Lower lobe of right lung (tissue), 2 donors: Measurements from ENCODE around the gene TBC1D8. TPM values are rescaled to one million over a fixed set of nuclear protein-coding genes. Genes with fewer than 3 reads are reported as not detected.

Experiments
- ATAC-seq, 2 donors: fragments of 200-7000 bp; cut with Tn5 transposase; one replicate each; pipeline ENCODE4 v1.9.1; 2020 to 2022; ENCODE audit warnings: mild to moderate bottlenecking in 2 of 2, moderate library complexity in 2 of 2
- DNase-seq: peaks from one replicate; pipeline ENCODE4 v3.0.0-alpha.2; 2020
- H3K27ac ChIP-seq: fragments of 200-600 bp; one replicate; pipeline ENCODE4 v1.8.0; 2022
- H3K27me3 ChIP-seq: fragments of 200-600 bp; one replicate; pipeline ENCODE4 v1.8.0; 2022; ENCODE audit warnings: low read depth
- H3K36me3 ChIP-seq: fragments of 200-600 bp; one replicate; pipeline ENCODE4 v1.8.0; 2022; ENCODE audit warnings: mild to moderate bottlenecking
- H3K4me1 ChIP-seq: fragments of 200-600 bp; one replicate; pipeline ENCODE4 v1.8.0; 2022
- H3K4me3 ChIP-seq: fragments of 200-600 bp; one replicate; pipeline ENCODE4 v1.8.0; 2022; ENCODE audit warnings: mild to moderate bottlenecking
- H3K9me3 ChIP-seq: fragments of 200-600 bp; one replicate; pipeline ENCODE4 v1.8.0; 2022
- CTCF ChIP-seq: fragments of 200-600 bp; IDR thresholded peaks from one replicate; pipeline ENCODE4 v1.8.0; 2022; ENCODE audit warnings: antibody characterized with exemption, mild to moderate bottlenecking
- intact Hi-C: fragments of 100-400 bp; cut with DNase I; formaldehyde crosslinking; loops from one replicate; pipeline ENCODE4 v1.11.0; 2022
- total RNA-seq: library from RNA; stranded (reverse); fragmentation: NEBNext Ultra II Directional; extraction: Animal tissue kit (Norgen Biotek cat#: 25700); gene quantifications from one replicate; pipeline ENCODE4 v1.2.1, GENCODE V29; 2021
- donor health status: DM: no; HTN: yes; CAD: no; lungs with severe emphysema.

The TBC1D8 gene
- total RNA-seq, 1 donor from 2014 or later, result 30.2 TPM

- peaks cover 4% of the 10 kb centered on the region for H3K4me1 ChIP-seq
- no peak overlapping the region for H3K27ac ChIP-seq
- H3K4me3 ChIP-seq, result no peak overlapping the region
- ATAC-seq (no peak), DNase-seq (no peak)
- H3K9me3 ChIP-seq, result no peaks in the 10 kb centered on the region
- intact Hi-C loops, result no loop called here
- H3K36me3 ChIP-seq, result peaks cover 71% of the 10 kb centered on the region
- no peaks in the 10 kb centered on the region for H3K27me3 ChIP-seq
- no peak for TF ChIP-seq CTCF
Measured at GRCh38 chr2:101012054-101012705, 139.0 kb downstream of the TBC1D8 start.

- TF ChIP-seq CTCF, result no peak
- H3K4me1 ChIP-seq, result peaks cover 4% of the 10 kb centered on the region
- H3K9me3 ChIP-seq, result no peaks in the 10 kb centered on the region
- no peak overlapping the region for H3K27ac ChIP-seq
- DNase-seq, result no peak
- H3K27me3 ChIP-seq, result no peaks in the 10 kb centered on the region
- intact Hi-C loops, result no loop called here
- ATAC-seq, result no peak
- peaks cover 81% of the 10 kb centered on the region for H3K36me3 ChIP-seq
- no peak overlapping the region for H3K4me3 ChIP-seq
Measured at GRCh38 chr2:101011152-101011551, 140.0 kb downstream of the TBC1D8 start.

DNA sequence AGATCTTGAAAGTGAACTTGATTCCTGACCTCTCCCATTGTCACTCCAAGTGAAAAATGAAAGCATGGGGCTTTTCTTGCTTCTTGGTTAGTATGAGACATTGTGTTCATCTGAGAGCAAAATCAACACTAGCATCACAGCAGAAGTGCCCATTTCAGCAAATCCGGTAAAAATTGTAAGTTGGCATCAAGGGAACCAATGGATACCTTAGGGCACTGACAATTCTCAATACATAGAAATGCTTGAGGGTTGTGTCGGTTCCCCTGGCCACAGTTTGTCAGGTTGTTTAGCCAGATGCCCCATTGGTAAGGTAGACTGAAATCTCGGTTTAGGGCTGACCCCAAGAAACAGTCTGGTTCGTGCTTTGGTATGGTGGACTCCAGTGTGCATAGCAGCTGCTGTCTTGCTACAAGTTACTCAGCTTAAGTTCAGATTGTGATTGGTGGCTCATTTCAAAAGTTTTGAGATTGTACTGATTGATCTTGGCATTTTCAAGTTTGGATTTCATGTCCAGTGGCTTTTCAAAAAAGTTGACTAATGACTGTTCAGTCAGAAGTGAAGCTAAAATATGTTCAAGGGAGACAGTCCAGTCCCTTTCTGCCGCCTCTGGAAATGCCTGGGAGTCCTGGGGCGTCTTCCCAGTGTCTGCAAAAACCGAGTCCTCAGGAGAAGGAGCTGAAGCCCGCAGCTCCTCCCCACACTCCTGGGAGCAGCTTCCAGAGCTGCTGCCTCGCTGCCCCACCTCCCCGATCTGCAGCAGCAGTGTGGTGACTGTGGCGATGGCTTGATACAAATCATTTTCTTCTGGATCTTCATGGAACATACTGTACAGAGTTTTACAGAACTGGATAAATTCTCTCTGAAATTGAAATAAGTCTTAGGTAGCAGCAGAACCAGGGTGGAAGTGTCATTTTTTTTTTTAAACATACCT, 143.5 kb downstream of the TBC1D8 start:
- Histone ChIP-seq H3K4me1 (peaks cover 21% of the 10 kb centered on the region), H3K4me3 (no peak overlapping the region), H3K36me3 (peaks cover 93% of the 10 kb centered on the region), H3K9me3 (no peaks in the 10 kb centered on the region), H3K27ac (no peak overlapping the region), H3K27me3 (no peaks in the 10 kb centered on the region)
- DNase-seq, result no peak
- no peak for TF ChIP-seq CTCF
- no peak for ATAC-seq
- intact Hi-C loops, result no loop called here

DNA sequence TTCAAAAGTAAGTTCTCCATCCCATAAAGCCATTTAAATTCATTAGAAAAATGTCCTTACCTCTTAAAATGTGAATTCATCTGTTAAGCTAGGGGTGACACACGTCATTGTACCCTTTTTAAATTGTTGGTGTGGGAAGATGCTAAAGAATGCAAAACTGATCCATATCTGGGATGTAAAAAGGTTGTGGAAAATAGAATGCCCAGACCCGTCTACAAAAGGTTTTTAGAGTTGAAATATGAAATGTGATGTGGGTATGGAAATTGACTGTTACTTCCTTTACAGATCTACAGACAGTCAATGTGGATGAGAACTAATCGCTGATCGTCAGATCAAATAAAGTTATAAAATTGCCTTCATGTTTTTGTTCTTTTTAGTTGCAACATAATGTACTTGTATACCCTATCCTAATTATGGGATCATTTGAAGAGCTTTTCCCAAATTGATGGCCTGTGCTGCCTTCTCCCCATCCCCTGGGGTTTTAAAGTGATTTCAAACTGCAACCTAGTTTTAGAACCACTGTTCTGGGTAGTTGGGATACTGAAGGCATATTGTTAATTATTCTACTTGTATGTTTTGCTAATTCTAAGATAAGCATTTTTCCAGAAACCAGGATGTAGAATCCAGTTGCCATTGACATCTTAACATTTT, 145.0 kb downstream of the TBC1D8 start:
- Histone ChIP-seq H3K4me1 (peaks cover 22% of the 10 kb centered on the region), H3K36me3 (peaks cover 79% of the 10 kb centered on the region), H3K4me3 (no peak overlapping the region), H3K9me3 (no peaks in the 10 kb centered on the region), H3K27me3 (no peaks in the 10 kb centered on the region), H3K27ac (no peak overlapping the region)
- ATAC-seq, result no peak
- no peak for TF ChIP-seq CTCF
- intact Hi-C loops, result no loop called here
- DNase-seq, result no peak

DNA sequence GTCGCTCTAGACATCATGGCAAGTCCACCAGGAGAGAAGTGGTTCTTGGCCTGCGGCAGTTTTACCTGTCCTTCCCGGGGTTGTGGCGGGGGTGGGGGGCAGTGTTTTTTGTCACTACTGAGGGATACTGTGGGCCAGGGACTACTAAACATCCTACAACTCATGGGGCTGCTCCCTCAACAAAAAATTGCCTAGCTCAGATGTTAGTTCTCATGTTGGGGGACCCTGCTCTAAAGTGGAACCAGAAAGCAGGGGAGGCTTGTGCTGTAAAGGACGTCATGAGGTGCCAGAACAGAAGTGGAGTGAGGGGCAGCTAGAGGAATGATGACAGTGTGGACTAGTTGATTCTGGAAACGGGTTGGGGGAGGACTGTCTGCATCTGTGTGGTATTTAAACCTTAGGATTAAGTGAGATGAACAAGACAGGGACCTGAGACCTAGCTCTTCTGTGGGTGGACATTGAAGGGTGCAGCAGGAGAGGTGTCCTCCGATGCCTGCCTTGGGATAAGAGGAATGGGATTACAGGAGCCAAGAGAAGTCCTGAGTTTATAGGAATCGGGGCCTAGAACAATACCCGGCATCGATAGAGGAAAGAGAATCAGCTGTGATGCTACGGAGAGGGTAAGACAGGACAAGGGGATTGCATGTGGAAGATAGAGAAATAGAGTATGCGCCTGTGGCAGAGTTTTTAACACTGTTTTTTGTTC, 146.4 kb downstream of the TBC1D8 start:
- H3K4me1 ChIP-seq, result peaks cover 22% of the 10 kb centered on the region
- ATAC-seq (no peak), DNase-seq (no peak)
- intact Hi-C loops, result no loop called here
- no peak for TF ChIP-seq CTCF
- H3K27me3 ChIP-seq, result no peaks in the 10 kb centered on the region
- H3K27ac ChIP-seq, result no peak overlapping the region
- H3K36me3 ChIP-seq, result peaks cover 65% of the 10 kb centered on the region
- H3K4me3 ChIP-seq, result no peak overlapping the region
- H3K9me3 ChIP-seq, result no peaks in the 10 kb centered on the region
